Adrenal gland (tissue), 12 donors: ENCODE data around the gene TBC1D14. TPM values are rescaled to one million over a fixed set of nuclear protein-coding genes. Genes with fewer than 3 reads are reported as not detected.

ENCODE experiments used
- DNase-seq, 7 donors: peaks; one replicate each; pipeline ENCODE4 v3.0.0-alpha.2; 2019 to 2020
- H3K27ac ChIP-seq, 5 donors: fragments of 200-600 bp; sonication (generic) in 4 of 5; 1 replicate in 3 of 5; 2 replicates in 2 of 5; pipeline versions ENCODE4 v1.5.1 to v1.8.0; 2016 to 2020; ENCODE audit warnings: mild to moderate bottlenecking in 1 of 5
- H3K27me3 ChIP-seq: fragments of 200-600 bp; 2 replicates; pipeline ENCODE4 v1.8.0; 2021
- H3K36me3 ChIP-seq, 2 donors: fragments of 200-600 bp; replicated peaks in 1 of 2; 1 replicate in 1 of 2; 2 replicates in 1 of 2; pipeline versions ENCODE4 v1.5.1 to v1.8.0; 2018 to 2022
- H3K4me1 ChIP-seq, 2 donors: fragments of 200-600 bp; replicated peaks in 1 of 2; 1 replicate in 1 of 2; 2 replicates in 1 of 2; pipeline versions ENCODE4 v1.5.1 to v1.8.0; 2018 to 2021
- H3K4me3 ChIP-seq, 4 donors: fragments of 200-600 bp; sonication (generic) in 3 of 4; one replicate each; pipeline ENCODE4 v1.5.1; 2016 to 2018
- H3K9me3 ChIP-seq, 3 donors: fragments of 200-600 bp; sonication (generic) in 1 of 3; replicated peaks in 1 of 3; 1 replicate in 2 of 3; 2 replicates in 1 of 3; pipeline versions ENCODE4 v1.5.1 to v1.8.0; 2016 to 2021
- POLR2A ChIP-seq, 2 donors: fragments of 450-650 bp; IDR thresholded peaks; one replicate each; pipeline ENCODE4 v1.6.1; 2017; ENCODE audit warnings: antibody characterized with exemption in 2 of 2, mild to moderate bottlenecking in 2 of 2, moderate library complexity in 1 of 2
- WGBS, 4 donors: extraction: QIAGEN DNeasy Blood & Tissue Kit in 2 of 4; methylation state at CpG; one replicate each; pipeline versions ENCODE4 v1.1.5 to v1.1.7; 2013 to 2017; 5-methylcytosine and 5-hydroxymethylcytosine counted together
- intact Hi-C, 2 donors: fragments of 100-400 bp; cut with DNase I; formaldehyde crosslinking; loops; one replicate each; pipeline versions ENCODE4 v1.14.1 to v1.15.0; 2022 to 2023
- polyA plus RNA-seq, 3 donors: library from polyadenylated mRNA; stranded (reverse); fragments of 200-250 nt in 2 of 3; fragments of 350-450 nt in 1 of 3; fragmentation: Illumina TruSeq in 1 of 3; extraction: RNeasy Lipid Tissue Mini Kit (QIAGEN cat#74804) in 1 of 3; gene quantifications; one replicate each; pipeline ENCODE4 v1.2.3, GENCODE V29; 2013 to 2014
- total RNA-seq, 9 donors: library from RNA; depleted of rRNA in 4 of 9; stranded (reverse); fragments of >200 nt in 4 of 9; fragments of 120-200 nt in 1 of 9; fragmentation: NEBNext Ultra II Directional in 1 of 9; extraction: Animal tissue kit (Norgen Biotek cat#: 25700) in 1 of 9; gene quantifications; one replicate each; pipeline versions ENCODE4 v1.1.0 to v1.2.4, GENCODE V29; 2013 to 2023
- TF ChIP-seq, protein P1 (sequence below), 6 experiments: fragments of 450-650 bp in 4 of 6; fragments of 200-600 bp in 2 of 6; sonication (generic) in 1 of 6; IDR thresholded peaks; 1 replicate in 5 of 6; 2 replicates in 1 of 6; pipeline versions ENCODE4 v1.5.1 to v1.8.0; 2016 to 2021; ENCODE audit warnings: antibody characterized with exemption in 6 of 6, mild to moderate bottlenecking in 2 of 6, moderate library complexity in 1 of 6
- donor health status: healthy with polysubstance abuse.
- donor health status: Bipolar disorder and iron deficiency.
- donor health status: DM: yes; HTN: yes; CAD: no.
- donor health status: DM: no; HTN: no; CAD: no.
- donor health status: DM: no; HTN: no; CAD: no.
- donor health status: DM: yes; HTN: yes; CAD: no.

Gene TBC1D14
- total and polyA plus RNA-seq, 12 donors, result 24.9 to 110 (median 83.0) TPM

DNA sequence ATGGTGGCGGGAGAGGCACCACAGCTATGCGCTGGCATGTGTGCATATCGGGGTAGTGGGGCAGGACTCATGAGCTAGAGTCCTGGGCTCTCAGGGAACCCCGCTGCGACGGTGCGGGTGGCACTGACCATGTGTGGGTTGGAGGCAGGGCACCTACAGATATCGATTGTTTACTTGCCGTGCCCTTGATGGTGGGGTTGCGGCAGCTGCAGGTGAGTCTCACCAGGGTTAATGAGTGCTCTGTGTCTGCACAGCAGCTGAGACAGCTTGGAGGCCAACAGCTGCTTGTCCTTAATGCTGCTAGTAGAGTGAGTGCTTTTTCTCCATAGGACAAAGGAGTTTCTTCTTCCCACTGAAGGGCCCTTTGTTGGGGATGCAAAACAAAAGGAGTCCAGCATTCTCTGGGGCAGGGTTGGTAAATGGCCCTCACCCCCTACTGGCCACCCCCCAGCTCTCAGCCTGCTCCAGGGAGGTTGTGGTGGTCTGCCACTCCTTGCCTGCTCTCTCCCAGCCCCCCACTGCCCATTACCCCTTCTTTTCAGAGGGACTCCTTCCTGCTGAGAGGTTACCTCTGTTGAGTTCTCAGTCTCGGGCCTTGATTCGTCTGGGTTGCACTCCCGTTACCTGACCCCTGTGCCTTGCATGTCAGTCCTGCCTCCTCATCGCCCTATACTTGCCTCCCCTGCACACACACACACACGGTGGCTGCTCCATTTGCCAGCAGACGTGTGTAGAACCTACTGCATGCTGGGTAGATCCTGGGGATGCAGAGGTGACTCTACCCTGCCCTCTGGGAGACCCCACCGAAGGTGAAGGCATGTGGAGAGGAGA, 52.8 kb downstream of the TBC1D14 start:
- DNase-seq, result no peak
- intact Hi-C loops, result no loop called here
- H3K36me3 ChIP-seq, result peaks cover 0 to 1% of the 10 kb centered on the region in 2 donors
- no peaks in the 10 kb centered on the region for H3K27me3 ChIP-seq
- TF ChIP-seq, protein P1, sequence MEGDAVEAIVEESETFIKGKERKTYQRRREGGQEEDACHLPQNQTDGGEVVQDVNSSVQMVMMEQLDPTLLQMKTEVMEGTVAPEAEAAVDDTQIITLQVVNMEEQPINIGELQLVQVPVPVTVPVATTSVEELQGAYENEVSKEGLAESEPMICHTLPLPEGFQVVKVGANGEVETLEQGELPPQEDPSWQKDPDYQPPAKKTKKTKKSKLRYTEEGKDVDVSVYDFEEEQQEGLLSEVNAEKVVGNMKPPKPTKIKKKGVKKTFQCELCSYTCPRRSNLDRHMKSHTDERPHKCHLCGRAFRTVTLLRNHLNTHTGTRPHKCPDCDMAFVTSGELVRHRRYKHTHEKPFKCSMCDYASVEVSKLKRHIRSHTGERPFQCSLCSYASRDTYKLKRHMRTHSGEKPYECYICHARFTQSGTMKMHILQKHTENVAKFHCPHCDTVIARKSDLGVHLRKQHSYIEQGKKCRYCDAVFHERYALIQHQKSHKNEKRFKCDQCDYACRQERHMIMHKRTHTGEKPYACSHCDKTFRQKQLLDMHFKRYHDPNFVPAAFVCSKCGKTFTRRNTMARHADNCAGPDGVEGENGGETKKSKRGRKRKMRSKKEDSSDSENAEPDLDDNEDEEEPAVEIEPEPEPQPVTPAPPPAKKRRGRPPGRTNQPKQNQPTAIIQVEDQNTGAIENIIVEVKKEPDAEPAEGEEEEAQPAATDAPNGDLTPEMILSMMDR (IDR thresholded peaks at IDR 0.05), result no peak
- no peak for TF ChIP-seq POLR2A (IDR thresholded peaks at IDR 0.05)
- no peaks in the 10 kb centered on the region for H3K9me3 ChIP-seq
- H3K4me1 ChIP-seq, result peaks cover 27 to 55% of the 10 kb centered on the region in 2 donors
- 83 to 93% (median 90%) methylated on average over 15 to 17 of the region's 17 CpGs for WGBS, 4 donors
- no peak overlapping the region for H3K4me3 ChIP-seq
- peak overlapping the region in 2 of 5 donors; percentile 14 to 51 for H3K27ac ChIP-seq

GRCh38 chr4:6963139-6963611, 53.5 kb downstream of the TBC1D14 start:
- WGBS, 4 donors, result 47 to 78% (median 58%) methylated on average over 5 to 12 of the region's 12 CpGs
- intact Hi-C loops, result no loop called here
- TF ChIP-seq, protein P1 (IDR thresholded peaks at IDR 0.05), result no peak
- no peak for TF ChIP-seq POLR2A (IDR thresholded peaks at IDR 0.05)

GRCh38 chr4:6964858-6965257, 55.2 kb downstream of the TBC1D14 start:
- no peak for DNase-seq
- H3K27me3 ChIP-seq, result no peaks in the 10 kb centered on the region
- H3K36me3 ChIP-seq, result peaks cover 0 to 8% of the 10 kb centered on the region in 2 donors
- intact Hi-C loops, result no loop called here
- peaks cover 24 to 45% of the 10 kb centered on the region in 2 donors for H3K4me1 ChIP-seq
- H3K9me3 ChIP-seq, result no peaks in the 10 kb centered on the region
- H3K4me3 ChIP-seq, result no peak overlapping the region
- WGBS, 4 donors, result 69 to 82% (median 73%) methylated on average over 5 of the region's 5 CpGs
- H3K27ac ChIP-seq, result peak overlapping the region in 4 of 5 donors; percentile 21 to 53 (median 28)
- TF ChIP-seq, protein P1 (IDR thresholded peaks at IDR 0.05), result no peak
- no peak for TF ChIP-seq POLR2A (IDR thresholded peaks at IDR 0.05)

More at GRCh38 chr4:6963139-6963611, 53.5 kb downstream of the TBC1D14 start:
- Histone ChIP-seq H3K27ac (peak overlapping the region in 3 of 5 donors; percentile 14 to 51 (median 28)), H3K4me3 (no peak overlapping the region), H3K4me1 (peaks cover 27 to 55% of the 10 kb centered on the region in 2 donors), H3K9me3 (no peaks in the 10 kb centered on the region), H3K36me3 (peaks cover 0 to 8% of the 10 kb centered on the region in 2 donors), H3K27me3 (no peaks in the 10 kb centered on the region)
- DNase-seq, result peak in 6 of 7 donors; percentile 53 to 73 (median 66)

DNA sequence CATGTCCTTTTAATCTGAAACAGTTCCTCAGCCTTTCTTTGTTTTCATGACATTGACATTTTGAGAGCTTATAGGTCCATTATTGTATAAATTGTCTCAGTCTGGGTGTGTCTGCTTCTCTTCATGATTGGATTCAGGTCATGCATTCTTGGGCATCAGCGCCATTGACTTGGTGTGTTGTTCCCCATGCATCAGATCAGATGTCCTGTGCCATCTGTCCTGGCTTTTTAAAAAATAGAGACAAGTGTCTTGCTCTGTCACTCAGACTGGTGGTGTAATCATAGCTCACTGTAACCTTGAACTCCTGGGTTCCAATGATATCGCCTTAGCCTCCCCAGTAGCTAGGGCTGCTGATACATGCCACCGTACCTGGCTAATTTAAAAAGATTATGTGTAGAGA, 55.7 kb downstream of the TBC1D14 start:
- WGBS, 4 donors, result 58 to 76% (median 63%) methylated on average over 3 of the region's 3 CpGs
- peak in 1 of 7 donors; percentile 46 for DNase-seq
- no peaks in the 10 kb centered on the region for H3K9me3 ChIP-seq
- peaks cover 24 to 44% of the 10 kb centered on the region in 2 donors for H3K4me1 ChIP-seq
- no peaks in the 10 kb centered on the region for H3K27me3 ChIP-seq
- intact Hi-C loops, result no loop called here
- TF ChIP-seq, protein P1 (IDR thresholded peaks at IDR 0.05), result no peak
- TF ChIP-seq POLR2A (IDR thresholded peaks at IDR 0.05), result no peak
- H3K4me3 ChIP-seq, result no peak overlapping the region
- H3K27ac ChIP-seq, result peak overlapping the region in 3 of 5 donors; percentile 21 to 33 (median 22)
- peaks cover 0 to 8% of the 10 kb centered on the region in 2 donors for H3K36me3 ChIP-seq
